22Rv1 (cell line): ENCODE results near the gene NRXN2.

ENCODE experiments used
- CTCF ChIP-seq: fragments of 450-650 bp; IDR thresholded peaks from 2 replicates; pipeline ENCODE4 v1.5.1; 2017; ENCODE audit warnings: mild to moderate bottlenecking
- ZFX ChIP-seq: fragments of 450-650 bp; IDR thresholded peaks from 2 replicates; pipeline ENCODE4 v1.6.1; 2017; ENCODE audit warnings: antibody characterized with exemption, borderline replicate concordance

DNA sequence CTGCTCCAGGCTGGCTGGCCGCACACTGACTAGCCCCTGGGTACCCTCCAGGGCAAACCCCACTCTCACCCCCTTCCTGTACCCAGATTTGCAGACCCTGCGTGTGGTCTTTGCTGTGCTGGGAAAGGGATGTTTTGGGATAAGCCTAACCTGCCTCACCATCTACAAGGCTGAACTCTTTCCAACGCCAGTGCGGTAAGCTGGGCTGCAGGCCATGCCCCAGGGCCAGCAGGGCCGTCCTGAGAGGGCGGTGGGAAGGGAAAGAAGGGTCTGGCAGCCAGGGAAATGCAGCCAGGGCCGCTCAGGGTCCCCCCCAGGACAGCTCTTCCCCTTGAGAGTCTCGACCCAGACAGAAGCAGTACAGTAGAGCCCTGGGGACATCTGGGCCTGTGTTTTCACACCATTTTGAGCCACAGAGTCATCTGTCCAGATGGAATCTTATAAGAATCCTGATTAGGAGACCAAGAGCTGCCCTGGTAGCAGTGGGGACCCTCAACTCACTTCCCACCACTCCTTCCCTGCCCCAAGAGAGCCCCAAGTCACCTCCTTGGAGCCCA is 154.3 kb downstream of the NRXN2 start:
- TF ChIP-seq CTCF: no peak
- no peak for TF ChIP-seq ZFX
